ENCODE measurements around the gene PNCK.

DNA sequence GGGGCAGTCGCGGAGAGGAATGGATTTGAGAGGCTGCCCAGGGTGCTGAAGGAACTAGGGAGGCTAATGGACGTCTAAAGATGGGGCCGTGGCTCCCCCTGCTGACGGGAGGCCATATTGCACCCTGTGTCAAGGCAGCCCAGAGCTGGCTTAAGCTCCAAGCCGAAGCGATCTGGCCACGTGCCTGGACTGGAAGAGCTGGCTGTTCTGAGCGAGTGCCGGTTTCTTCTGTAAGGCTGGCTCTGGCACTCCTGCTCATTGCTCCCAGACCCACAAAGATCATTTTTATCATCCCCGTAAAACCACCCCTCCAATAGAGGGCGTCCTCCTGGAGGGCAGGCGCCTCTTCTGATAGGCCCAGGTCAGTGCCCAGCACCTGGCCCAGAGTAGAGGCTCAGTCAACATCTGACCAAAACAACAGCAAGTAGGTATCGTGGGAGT is 5.6 kb downstream of the PNCK start:
- TF ChIP-seq, protein P1, sequence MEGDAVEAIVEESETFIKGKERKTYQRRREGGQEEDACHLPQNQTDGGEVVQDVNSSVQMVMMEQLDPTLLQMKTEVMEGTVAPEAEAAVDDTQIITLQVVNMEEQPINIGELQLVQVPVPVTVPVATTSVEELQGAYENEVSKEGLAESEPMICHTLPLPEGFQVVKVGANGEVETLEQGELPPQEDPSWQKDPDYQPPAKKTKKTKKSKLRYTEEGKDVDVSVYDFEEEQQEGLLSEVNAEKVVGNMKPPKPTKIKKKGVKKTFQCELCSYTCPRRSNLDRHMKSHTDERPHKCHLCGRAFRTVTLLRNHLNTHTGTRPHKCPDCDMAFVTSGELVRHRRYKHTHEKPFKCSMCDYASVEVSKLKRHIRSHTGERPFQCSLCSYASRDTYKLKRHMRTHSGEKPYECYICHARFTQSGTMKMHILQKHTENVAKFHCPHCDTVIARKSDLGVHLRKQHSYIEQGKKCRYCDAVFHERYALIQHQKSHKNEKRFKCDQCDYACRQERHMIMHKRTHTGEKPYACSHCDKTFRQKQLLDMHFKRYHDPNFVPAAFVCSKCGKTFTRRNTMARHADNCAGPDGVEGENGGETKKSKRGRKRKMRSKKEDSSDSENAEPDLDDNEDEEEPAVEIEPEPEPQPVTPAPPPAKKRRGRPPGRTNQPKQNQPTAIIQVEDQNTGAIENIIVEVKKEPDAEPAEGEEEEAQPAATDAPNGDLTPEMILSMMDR (IDR thresholded peaks at IDR 0.05; ENCODE audit: insufficient read depth, low read length, poor library complexity, severe bottlenecking): peak; percentile 66
- no peak for TF ChIP-seq EZH2phosphoT487 (conservative IDR thresholded peaks at IDR 0.05; ENCODE audit: low read length)

Data from SU-DHL-6 (cell line).